GM19043 (cell line): Measurements from ENCODE around the gene NR0B2.
"Not testable (repeated sequence)": the region's sequence is repeated elsewhere in the genome, so short reads cannot be mapped to it uniquely, and the experiment has no call there.

Experiments
- ATAC-seq: cut with Tn5 transposase; IDR thresholded peaks from one replicate; pipeline ENCODE4 v1.9.1; 2021; ENCODE audit warnings: low read depth; ENCODE audit not compliant: unreplicated experiment

The NR0B2 gene

GRCh38 chr1:26894263-26894662 lies 19.5 kb downstream of the NR0B2 start:
- ATAC-seq, result no peak

GRCh38 chr1:26890467-26890796 lies 23.3 kb downstream of the NR0B2 start:
- peak; percentile 29 for ATAC-seq

GRCh38 chr1:26889551-26890466 lies 24.0 kb downstream of the NR0B2 start, which contains the start of gene GPN2:
TSS of gene GPN2 (minus strand) at chr1:26890283. CDS start at chr1:26890096, 187 bp downstream.
- ATAC-seq, result peak; percentile 84

GRCh38 chr1:26888231-26888630 lies 25.5 kb downstream of the NR0B2 start:
- no peak for ATAC-seq

DNA sequence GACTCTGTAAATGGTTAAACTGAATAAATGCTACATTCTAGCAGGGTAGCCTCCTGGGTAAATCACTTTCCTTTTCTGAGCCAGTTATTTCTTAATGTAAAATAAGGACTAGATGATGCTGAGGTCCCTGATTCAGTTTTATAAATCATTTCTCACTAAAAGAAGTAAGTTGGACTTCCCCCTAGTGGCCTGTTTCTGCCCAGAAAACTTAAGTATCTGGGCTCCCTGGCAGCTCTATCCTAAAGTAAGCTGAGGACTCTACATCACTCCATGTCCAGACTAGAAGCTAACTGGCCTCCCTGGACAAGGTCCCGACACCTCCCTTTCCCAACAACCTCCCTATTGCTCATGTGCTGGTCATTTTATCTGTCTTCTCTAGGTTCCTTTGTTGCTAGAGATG lies 26.6 kb downstream of the NR0B2 start:
- no peak for ATAC-seq

- no peak for ATAC-seq
Measured at GRCh38 chr1:26882696-26883463, 30.9 kb downstream of the NR0B2 start.

GRCh38 chr1:26881611-26882010 lies 32.2 kb downstream of the NR0B2 start:
- not testable (repeated sequence) for ATAC-seq

DNA sequence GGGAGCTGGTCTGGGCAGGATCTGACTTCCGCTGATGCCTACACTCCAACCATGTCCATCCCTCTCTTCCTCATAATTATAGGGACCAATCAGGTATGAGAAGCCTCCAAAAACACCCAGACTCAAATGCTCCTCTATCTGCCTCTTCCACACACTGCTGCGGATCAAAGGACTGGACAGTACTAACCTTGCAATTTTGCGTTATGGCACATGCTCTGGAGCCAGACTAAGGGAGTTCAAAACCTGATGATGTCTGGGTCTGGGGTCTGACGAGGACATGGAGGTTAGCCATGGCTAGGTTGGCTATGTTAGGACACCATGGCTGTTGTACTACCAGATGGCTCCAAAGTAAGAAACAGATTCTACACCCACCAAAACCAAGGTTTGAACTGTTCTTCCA lies 34.0 kb downstream of the NR0B2 start:
- ATAC-seq, result no peak

- no peak for ATAC-seq
Measured at GRCh38 chr1:26877326-26877725, 36.4 kb downstream of the NR0B2 start.

- no peak for ATAC-seq
Measured at GRCh38 chr1:26874896-26875295, 38.9 kb downstream of the NR0B2 start.

DNA sequence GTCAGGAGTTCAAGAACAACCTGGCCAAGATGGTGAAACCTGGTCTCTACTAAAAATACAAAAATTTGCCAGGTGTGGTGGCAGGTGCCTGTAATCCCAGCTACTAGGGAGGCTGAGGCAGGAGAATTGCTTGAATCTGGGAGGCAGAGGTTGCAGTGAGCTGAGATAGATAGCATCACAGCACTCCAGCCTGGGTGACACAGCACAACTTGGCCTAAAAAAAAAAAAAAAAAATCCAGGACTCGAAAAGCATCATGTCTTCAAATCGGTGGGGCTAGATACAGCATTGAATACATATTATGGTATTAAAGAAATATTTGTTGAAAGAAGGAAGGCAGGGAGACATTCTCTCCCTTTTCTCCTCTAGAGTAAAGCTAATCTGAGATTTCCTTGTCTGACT lies 40.7 kb downstream of the NR0B2 start:
- not testable (repeated sequence) for ATAC-seq

DNA sequence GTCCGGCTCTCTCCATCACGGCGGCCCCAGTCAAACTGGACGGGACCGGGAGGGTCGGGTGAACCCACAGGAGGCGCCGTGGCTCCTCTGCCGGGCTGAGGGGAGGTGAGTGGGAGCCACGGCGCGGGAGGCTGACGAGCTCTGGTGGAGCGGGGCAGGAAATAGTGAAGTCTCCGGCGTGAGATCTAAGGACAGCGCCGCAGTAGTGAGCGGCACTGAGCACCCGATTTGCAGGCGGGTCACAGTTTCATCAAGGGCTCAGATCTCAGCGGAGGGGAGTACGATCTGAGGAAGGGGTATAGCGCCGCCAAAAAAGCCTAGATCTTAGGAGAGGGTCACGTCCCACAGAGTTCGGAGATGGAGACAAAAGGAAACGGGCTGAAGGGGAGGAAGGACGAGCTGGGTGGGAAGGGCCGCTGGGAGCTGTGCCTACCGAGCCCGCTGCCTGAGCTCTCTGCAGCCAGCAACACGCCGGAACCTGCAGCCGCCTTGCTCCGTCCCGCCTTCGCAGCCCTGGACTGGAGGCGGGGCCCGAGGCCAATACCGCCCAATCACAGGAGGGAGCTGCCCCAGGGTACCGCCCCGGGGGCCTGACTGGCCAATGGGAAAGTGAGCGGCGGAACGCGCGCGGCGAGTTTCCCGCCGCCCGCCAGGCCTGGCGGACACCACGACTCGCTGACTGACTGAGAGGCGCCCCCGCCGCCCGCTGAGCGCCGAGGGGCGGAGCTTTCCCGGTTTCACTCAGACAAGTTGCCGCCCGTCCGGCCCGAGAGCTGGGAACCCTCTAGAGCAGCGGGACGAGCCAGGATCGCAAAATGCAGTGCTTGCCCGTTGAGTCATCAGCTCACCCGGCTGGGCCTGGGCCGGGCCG lies 48.9 kb downstream of the NR0B2 start:
- ATAC-seq, result peak; percentile 94

DNA sequence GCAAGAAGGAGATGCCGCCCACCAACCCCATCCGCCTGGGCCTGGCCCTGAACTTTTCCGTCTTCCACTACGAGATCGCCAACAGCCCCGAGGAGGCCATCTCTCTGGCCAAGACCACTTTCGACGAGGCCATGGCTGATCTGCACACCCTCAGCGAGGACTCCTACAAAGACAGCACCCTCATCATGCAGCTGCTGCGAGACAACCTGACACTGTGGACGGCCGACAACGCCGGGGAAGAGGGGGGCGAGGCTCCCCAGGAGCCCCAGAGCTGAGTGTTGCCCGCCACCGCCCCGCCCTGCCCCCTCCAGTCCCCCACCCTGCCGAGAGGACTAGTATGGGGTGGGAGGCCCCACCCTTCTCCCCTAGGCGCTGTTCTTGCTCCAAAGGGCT lies 50.1 kb downstream of the NR0B2 start:
- ATAC-seq, result no peak

- ATAC-seq, result no peak
Measured at GRCh38 chr1:26862781-26863684, 50.7 kb downstream of the NR0B2 start, which contains the start of gene SFN. TSS of gene SFN (plus strand) at chr1:26863149. CDS start at chr1:26863213, 64 bp downstream.

DNA sequence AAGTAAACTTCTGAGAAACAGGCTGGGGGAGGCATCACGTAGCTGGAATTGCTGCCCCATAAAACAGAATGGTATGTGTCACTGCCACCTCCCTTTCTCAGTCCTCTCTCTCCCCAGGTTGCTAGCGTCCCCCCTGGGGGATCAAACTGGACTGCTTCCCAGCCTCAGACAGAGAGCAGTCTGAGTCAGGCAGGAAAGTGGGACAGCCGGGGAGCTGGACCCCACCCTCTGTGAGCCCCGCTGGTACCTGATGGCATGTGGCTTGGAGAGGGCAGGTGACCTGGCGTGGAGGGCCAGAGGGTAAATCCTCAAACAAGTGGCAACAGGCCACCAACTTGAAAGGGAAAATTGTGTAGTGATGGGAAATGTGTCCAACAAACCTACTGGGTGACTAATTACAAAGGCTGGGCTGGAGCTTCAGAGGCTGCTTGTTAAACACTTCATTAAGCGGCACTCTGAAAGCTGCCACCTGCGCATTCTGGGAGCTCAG lies 51.8 kb downstream of the NR0B2 start:
- ATAC-seq, result no peak
